Breast epithelium (tissue), 3 donors: ENCODE data around the gene TRH.

Experiments used
- CTCF ChIP-seq, 3 donors: fragments of 450-650 bp; IDR thresholded peaks; one replicate each; pipeline ENCODE4 v1.5.1; 2016 to 2017; ENCODE audit warnings: antibody characterized with exemption in 3 of 3, mild to moderate bottlenecking in 3 of 3, moderate library complexity in 3 of 3
- POLR2A ChIP-seq: fragments of 450-650 bp; IDR thresholded peaks from one replicate; pipeline ENCODE4 v1.6.1; 2016; ENCODE audit warnings: antibody characterized with exemption, mild to moderate bottlenecking, moderate library complexity
- POLR2AphosphoS5 ChIP-seq, 3 donors: sonication (generic); formaldehyde crosslinking; IDR thresholded peaks; one replicate each; pipeline ENCODE4 v1.6.1; 2017; ENCODE audit warnings: antibody characterized with exemption in 3 of 3

GRCh38 chr3:129973853-129974563, 512 bp upstream of the TRH start:
- no peak for TF ChIP-seq CTCF (IDR thresholded peaks at IDR 0.05)
- TF ChIP-seq POLR2A: no peak
- TF ChIP-seq POLR2AphosphoS5 (IDR thresholded peaks at IDR 0.05): no peak
